AG10803 (cell line): ENCODE results near the gene CSKMT.
"Not testable (repeated sequence)": the region's sequence is repeated elsewhere in the genome, so short reads cannot be mapped to it uniquely, and the experiment has no call there.

Experiments used
- DNase-seq: peaks from one replicate; pipeline ENCODE4 v3.0.0; 2010; ENCODE audit warnings: low read depth
- H3K4me3 ChIP-seq: 2 replicates; pipeline ENCODE4 v1.5.1; 2011; ENCODE audit warnings: mild to moderate bottlenecking, low read length, control low read depth
- TF ChIP-seq, protein P1 (sequence below): conservative IDR thresholded peaks from 2 replicates; pipeline ENCODE4 v1.5.1; 2011; ENCODE audit warnings: mild to moderate bottlenecking, low read length, control low read depth, inconsistent platforms

CSKMT gene

DNA sequence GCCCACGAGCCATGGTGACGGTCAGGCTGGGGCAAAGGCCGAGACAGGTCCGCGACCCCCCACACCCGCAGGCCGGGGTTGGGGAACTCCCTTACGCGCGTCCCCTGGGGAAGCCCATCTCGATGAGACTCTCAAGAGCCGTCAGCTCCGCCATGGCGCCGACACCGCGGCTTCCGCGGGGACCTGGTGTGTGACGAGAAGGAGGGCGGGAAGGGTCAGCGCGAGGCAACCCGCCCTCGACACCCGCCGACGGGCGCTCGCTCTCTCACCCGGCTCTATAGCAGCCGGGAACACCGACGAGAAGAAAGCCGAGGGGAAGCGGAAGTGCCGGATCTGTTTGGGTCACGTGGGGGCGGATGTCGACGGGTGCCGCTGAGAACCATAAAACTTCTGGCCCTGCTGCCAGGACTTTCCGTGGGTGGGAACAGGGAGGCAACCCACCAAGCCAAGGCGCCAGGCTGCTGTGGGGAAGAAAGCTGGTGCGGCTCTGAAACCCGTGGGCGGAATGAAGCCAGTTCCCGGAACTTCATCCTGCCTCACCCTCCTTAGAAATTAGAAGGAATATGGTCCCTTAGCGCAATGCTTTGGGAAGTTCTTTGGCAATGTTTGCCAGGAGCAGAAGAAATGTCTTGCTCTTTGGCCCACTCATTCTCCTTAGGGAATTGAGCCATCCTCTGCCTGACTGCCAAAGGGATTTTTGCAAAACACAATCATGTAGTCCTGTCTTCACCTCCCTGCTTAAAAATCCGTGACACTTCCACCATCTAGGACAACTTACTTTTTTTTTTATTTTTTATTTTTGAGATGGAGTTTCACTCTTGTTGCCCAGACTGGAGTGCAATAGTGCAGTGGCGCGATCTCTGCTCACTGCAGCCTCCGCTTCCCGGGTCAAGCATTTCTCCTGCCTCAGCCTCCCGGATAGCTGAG lies 13.9 kb downstream of the CSKMT start, which contains the start of gene UBXN1:
Gene UBXN1 (minus strand): TSS at position 304 of the 927 bp plus-strand sequence. CDS start 150 bp downstream, at position 154.
- TF ChIP-seq, protein P1, sequence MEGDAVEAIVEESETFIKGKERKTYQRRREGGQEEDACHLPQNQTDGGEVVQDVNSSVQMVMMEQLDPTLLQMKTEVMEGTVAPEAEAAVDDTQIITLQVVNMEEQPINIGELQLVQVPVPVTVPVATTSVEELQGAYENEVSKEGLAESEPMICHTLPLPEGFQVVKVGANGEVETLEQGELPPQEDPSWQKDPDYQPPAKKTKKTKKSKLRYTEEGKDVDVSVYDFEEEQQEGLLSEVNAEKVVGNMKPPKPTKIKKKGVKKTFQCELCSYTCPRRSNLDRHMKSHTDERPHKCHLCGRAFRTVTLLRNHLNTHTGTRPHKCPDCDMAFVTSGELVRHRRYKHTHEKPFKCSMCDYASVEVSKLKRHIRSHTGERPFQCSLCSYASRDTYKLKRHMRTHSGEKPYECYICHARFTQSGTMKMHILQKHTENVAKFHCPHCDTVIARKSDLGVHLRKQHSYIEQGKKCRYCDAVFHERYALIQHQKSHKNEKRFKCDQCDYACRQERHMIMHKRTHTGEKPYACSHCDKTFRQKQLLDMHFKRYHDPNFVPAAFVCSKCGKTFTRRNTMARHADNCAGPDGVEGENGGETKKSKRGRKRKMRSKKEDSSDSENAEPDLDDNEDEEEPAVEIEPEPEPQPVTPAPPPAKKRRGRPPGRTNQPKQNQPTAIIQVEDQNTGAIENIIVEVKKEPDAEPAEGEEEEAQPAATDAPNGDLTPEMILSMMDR: no peak
- peak; percentile 97 for DNase-seq
- peak within 1 kb of the TSS; percentile 95 for H3K4me3 ChIP-seq

DNA sequence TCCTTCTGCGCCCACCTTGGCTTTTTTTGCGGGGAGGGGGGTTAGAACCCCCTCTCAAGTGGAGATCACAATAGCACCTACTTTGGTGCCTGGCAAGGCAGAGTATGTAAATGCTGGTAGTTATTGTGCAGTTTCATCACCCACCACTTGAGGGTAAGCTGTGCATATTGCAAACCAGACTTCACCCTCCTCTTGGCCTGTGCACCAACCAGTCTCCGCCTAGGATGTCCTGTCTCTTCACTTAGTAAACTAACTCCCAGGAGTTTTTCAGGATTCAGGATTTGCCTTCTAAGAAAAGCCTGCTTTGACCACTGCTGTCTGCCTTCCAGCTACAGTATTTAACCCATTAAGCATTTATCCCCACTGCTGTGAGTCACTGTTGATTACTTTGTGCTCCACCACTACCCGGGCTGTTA lies 15.7 kb downstream of the CSKMT start:
- TF ChIP-seq, protein P1: peak; percentile 80
- peak; percentile 88 for DNase-seq
- no peak overlapping the region for H3K4me3 ChIP-seq

DNA sequence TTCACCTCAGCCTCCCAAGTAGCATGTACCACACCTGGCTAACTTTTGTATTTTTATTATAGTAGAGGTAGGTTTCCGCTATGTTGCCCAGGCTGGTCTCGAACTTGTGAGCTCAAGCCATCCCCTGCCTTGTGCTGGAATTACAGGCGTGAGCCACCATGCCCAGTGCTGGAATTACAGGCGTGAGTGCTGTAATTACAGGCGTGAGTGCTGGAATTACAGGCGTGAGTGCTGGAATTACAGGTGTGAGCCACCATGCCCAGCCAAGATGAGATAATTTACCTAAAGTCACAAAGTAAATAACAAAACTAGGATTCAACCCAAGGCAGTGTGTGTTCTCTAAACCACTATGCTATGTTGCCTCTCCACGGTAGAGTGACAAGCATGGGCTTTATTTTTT lies 17.4 kb downstream of the CSKMT start:
- H3K4me3 ChIP-seq: no peak overlapping the region
- DNase-seq: no peak
- TF ChIP-seq, protein P1: no peak

DNA sequence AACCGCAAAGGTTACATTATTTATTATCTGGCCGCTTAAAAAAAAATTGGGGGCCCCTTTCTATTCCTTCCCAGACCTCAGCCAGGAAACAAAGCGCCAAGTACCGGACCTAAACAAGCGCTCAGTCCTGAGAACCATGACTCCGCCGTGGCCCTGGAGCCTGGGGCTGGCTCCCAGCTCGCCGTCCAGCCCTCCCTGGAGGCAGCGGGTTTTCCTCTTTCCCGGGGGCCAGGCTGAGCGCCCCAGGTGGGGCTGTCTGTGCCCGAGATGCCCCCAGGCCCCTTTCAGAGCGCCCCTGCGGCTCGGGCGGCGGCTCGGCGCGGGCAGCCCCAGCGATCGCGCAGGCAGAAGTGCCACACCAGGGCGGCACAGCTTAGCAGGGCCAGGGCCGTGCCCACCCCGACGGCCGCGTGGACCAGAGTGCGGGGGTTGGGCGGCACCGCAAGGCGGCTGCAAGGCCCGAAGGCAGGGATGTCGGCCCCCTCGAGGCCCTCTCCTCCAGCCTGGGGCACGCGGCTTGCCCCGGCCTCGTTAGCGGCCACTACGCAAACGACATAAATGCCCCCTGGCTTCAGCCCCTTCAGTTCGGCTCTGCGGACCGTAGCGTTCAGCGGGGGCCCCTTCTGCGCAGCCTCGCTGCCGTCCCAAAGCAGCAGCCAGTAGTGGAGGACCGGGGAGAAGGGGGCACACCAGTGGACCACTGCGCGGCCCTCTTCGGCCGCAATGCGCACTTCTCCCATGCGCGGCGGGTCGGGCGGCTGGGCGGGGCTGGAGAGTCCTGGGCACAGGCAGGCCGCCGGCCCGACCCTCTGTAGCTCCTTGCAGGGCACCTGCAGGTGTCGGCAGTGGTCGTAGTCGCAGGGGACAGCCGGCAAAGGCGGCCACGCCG lies 22.6 kb downstream of the CSKMT start:
- DNase-seq: no peak
- H3K4me3 ChIP-seq: peak overlapping the region; percentile 70
- TF ChIP-seq, protein P1: no peak

DNA sequence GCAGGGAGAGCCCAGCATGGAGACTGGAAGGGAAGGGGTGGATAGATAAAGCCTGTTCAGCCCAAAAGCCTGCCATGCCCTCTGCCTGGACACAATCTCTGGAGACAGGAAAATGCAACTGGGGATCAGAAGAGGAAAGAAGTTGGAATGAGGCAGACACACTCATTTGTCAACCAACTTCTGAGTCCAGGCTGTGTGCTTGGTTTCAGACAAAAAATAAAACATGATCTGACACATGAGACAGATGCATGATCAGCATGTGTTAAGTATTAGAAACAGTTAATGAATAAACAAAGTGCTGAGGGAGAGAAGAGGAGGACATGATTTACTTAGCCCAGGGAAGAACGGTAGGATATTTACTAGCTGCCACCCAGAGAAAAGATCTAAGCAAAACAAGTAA lies 23.4 kb downstream of the CSKMT start:
- TF ChIP-seq, protein P1: no peak
- DNase-seq: peak; percentile 29
- peak overlapping the region; percentile 70 for H3K4me3 ChIP-seq

DNA sequence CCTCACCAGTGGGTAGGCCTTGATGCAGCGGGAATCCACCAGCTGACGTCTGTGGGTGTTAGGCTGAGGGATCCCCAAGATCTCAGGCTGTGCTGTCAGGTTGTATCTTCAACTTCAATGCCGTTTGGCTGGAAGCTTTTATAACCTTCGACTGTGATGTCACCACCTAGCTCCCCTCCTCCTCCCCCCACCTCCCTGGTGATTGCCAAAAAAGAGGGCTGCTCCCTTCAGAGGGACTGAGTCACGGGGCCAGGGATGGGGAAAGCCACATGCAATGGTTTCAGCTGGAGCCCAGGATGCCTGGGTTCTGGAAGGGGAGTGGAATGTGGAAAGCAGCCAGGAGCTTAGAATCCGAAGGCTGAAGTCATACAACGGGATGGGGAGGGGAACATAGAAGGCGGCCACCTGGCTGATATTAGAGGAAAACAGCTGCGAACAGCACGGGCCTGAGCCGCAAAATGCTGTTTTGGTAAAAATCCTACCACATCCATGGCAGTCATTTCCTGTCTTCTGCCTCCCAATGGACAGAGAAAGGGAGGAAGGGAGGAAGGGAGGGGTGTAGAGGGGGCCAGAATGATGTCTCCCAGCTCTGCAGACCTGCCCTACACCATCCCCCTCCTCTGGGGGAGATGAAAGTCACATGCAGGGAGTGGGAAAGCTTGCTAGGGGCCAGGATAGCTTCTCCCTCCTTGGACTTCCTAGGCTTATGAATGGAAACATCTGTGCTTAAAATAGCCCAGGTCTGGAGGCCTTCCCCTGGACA lies 24.5 kb downstream of the CSKMT start, which contains the start of gene LRRN4CL:
Gene LRRN4CL (minus strand): TSS at position 110 of the 763 bp plus-strand sequence. CDS start 1,022 bp downstream, outside the sequence.
- DNase-seq: peak; percentile 99
- TF ChIP-seq, protein P1: peak; percentile 16; the same call in 1 of the 2 replicates
- peak within 1 kb of the TSS; percentile 70 for H3K4me3 ChIP-seq

DNA sequence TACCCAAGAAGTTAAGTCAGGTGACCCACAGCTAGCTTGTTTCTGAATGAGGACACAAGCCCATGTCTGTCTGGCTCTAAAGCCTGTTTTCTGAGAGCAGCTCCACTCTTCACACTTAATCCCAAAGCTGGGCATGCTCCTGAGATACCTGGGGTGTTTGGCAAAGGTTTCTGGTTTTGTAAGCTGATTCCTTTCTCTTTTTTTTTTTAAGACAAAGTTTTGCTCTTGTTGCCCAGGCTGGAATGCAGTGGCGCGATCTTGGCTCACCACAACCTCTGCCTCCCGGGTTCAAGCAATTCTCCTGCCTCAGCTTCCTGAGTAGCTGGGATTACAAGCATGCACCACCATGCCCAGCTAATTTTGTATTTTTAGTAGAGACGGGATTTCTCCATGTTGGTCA lies 28.5 kb downstream of the CSKMT start:
- not testable (repeated sequence) for H3K4me3 ChIP-seq, DNase-seq
